GM18858 (cell line): ENCODE results near the gene ABCC6.
"Not testable (repeated sequence)": the region's sequence is repeated elsewhere in the genome, so short reads cannot be mapped to it uniquely, and the experiment has no call there.

Source experiments
- ATAC-seq: cut with Tn5 transposase; IDR thresholded peaks from one replicate; pipeline ENCODE4 v1.9.1; 2021; ENCODE audit not compliant: unreplicated experiment

The ABCC6 gene

GRCh38 chr16:16162591-16162990 is 60.7 kb downstream of the ABCC6 start:
- no peak for ATAC-seq

GRCh38 chr16:16161840-16162239 is 61.5 kb downstream of the ABCC6 start:
- ATAC-seq: not testable (repeated sequence)

- ATAC-seq: no peak
These were observed 62.0 kb downstream of the ABCC6 start for GRCh38 chr16:16161319-16161718.

GRCh38 chr16:16159662-16160061 is 63.6 kb downstream of the ABCC6 start:
- no peak for ATAC-seq

- no peak for ATAC-seq
These were observed 64.4 kb downstream of the ABCC6 start for GRCh38 chr16:16158741-16159374.

GRCh38 chr16:16158082-16158658 is 65.1 kb downstream of the ABCC6 start:
- no peak for ATAC-seq

GRCh38 chr16:16157166-16157565 is 66.1 kb downstream of the ABCC6 start:
- ATAC-seq: no peak

GRCh38 chr16:16155234-16155633 is 68.1 kb downstream of the ABCC6 start:
- no peak for ATAC-seq

GRCh38 chr16:16154281-16154951 is 68.9 kb downstream of the ABCC6 start:
- no peak for ATAC-seq

- not testable (repeated sequence) for ATAC-seq
These were observed 70.3 kb downstream of the ABCC6 start for GRCh38 chr16:16153000-16153399.

GRCh38 chr16:16151315-16151714 is 72.0 kb downstream of the ABCC6 start:
- ATAC-seq: no peak

- no peak for ATAC-seq
These were observed 72.5 kb downstream of the ABCC6 start for GRCh38 chr16:16150878-16151152.

- no peak for ATAC-seq
These were observed 73.0 kb downstream of the ABCC6 start for GRCh38 chr16:16150117-16150877.

- no peak for ATAC-seq
These were observed 73.6 kb downstream of the ABCC6 start for GRCh38 chr16:16149710-16150116.

GRCh38 chr16:16148755-16149154 is 74.5 kb downstream of the ABCC6 start:
- no peak for ATAC-seq

- ATAC-seq: not testable (repeated sequence)
These were observed 75.2 kb downstream of the ABCC6 start for GRCh38 chr16:16148000-16148599.

GRCh38 chr16:16147316-16147999 is 75.8 kb downstream of the ABCC6 start:
- ATAC-seq: no peak

- no peak for ATAC-seq
These were observed 76.6 kb downstream of the ABCC6 start for GRCh38 chr16:16146380-16147315.

GRCh38 chr16:16145286-16145685 is 78.0 kb downstream of the ABCC6 start:
- no peak for ATAC-seq

- ATAC-seq: no peak
These were observed 78.9 kb downstream of the ABCC6 start for GRCh38 chr16:16144416-16144815.
